ENCODE data around the gene UTP11.

- no peak for TF ChIP-seq CTCF (IDR thresholded peaks at IDR 0.05)
- no peak for TF ChIP-seq POLR2A (IDR thresholded peaks at IDR 0.05)
- TF ChIP-seq EP300 (IDR thresholded peaks at IDR 0.05), result no peak
Observed at GRCh38 chr1:38021969-38022368, 9.4 kb downstream of the UTP11 start.
